Measurements from ENCODE around the gene RYR1.

Gene RYR1

GRCh38 chr19:38427035-38427677, 6.3 kb upstream of the RYR1 start:
- ATAC-seq = peak; percentile 56
- DNase-seq = peak; percentile 27

GRCh38 chr19:38429055-38429810, 4.3 kb upstream of the RYR1 start:
- ATAC-seq (peak; percentile 83), DNase-seq (peak; percentile 32)

GRCh38 chr19:38429811-38430156, 3.7 kb upstream of the RYR1 start:
- ATAC-seq (no peak), DNase-seq (no peak)

GRCh38 chr19:38430931-38431330, 2.6 kb upstream of the RYR1 start:
- DNase-seq = no peak
- ATAC-seq = no peak

GRCh38 chr19:38434549-38435051, 1.1 kb downstream of the RYR1 start:
- DNase-seq (no peak), ATAC-seq (no peak)

GRCh38 chr19:38437295-38437694, 3.8 kb downstream of the RYR1 start:
- no peak for ATAC-seq

GRCh38 chr19:38437917-38438316, 4.4 kb downstream of the RYR1 start:
- no peak for DNase-seq
- no peak for ATAC-seq

More at GRCh38 chr19:38437295-38437694, 3.8 kb downstream of the RYR1 start:
- DNase-seq = no peak

GRCh38 chr19:38440592-38440991, 7.1 kb downstream of the RYR1 start:
- ATAC-seq (no peak), DNase-seq (no peak)

- DNase-seq (no peak), ATAC-seq (peak; percentile 60)
Observed at GRCh38 chr19:38441657-38442348, 8.3 kb downstream of the RYR1 start.

- ATAC-seq (no peak), DNase-seq (no peak)
Observed at GRCh38 chr19:38442736-38443135, 9.2 kb downstream of the RYR1 start.

- ATAC-seq = no peak
- no peak for DNase-seq
Observed at GRCh38 chr19:38443458-38443999, 10.0 kb downstream of the RYR1 start.

- ATAC-seq (no peak), DNase-seq (no peak)
Observed at GRCh38 chr19:38444026-38444425, 10.5 kb downstream of the RYR1 start.

GRCh38 chr19:38445362-38445761, 11.9 kb downstream of the RYR1 start:
- ATAC-seq (no peak), DNase-seq (no peak)

- ATAC-seq (no peak), DNase-seq (no peak)
Observed at GRCh38 chr19:38448225-38448624, 14.7 kb downstream of the RYR1 start.

- no peak for DNase-seq
- ATAC-seq = no peak
Observed at GRCh38 chr19:38449518-38449917, 16.0 kb downstream of the RYR1 start.

GRCh38 chr19:38451036-38451435, 17.5 kb downstream of the RYR1 start:
- ATAC-seq (no peak), DNase-seq (no peak)

- ATAC-seq (peak; percentile 12), DNase-seq (no peak)
Observed at GRCh38 chr19:38451629-38452028, 18.1 kb downstream of the RYR1 start.

GRCh38 chr19:38452430-38453366, 19.2 kb downstream of the RYR1 start:
- peak; percentile 46 for ATAC-seq
- peak; percentile 20 for DNase-seq

- no peak for ATAC-seq
- no peak for DNase-seq
Observed at GRCh38 chr19:38453596-38453995, 20.1 kb downstream of the RYR1 start.

GRCh38 chr19:38455031-38455430, 21.5 kb downstream of the RYR1 start:
- ATAC-seq (no peak), DNase-seq (no peak)

- no peak for DNase-seq
- ATAC-seq = no peak
Observed at GRCh38 chr19:38457202-38457601, 23.7 kb downstream of the RYR1 start.

Data from stimulated activated naive CD8-positive, alpha-beta T cell treated with anti-CD3 and anti-CD28 coated beads, Interleukin-15, Interleukin-2, amounts not matched to agents 100 U/mL and 50 U/mL, for 24 hours (primary cell).